Measurements from ENCODE around the gene CLDN15.
A peak's percentile ranks its signal among the peaks of the same experiment; 100 is the strongest.
"Not testable (repeated sequence)": the region's sequence is repeated elsewhere in the genome, so short reads cannot be mapped to it uniquely, and the experiment has no call there.

CLDN15 gene

GRCh38 chr7:101237206-101238067 lies at the start of gene CLDN15:
TSS of gene CLDN15 (minus strand) at chr7:101237802. CDS start at chr7:101237581, 221 bp downstream.
- DNase-seq: no peak

- DNase-seq: no peak
Measured at GRCh38 chr7:101287032-101287431, 49.4 kb upstream of the CLDN15 start.

GRCh38 chr7:101285880-101286279 lies 48.3 kb upstream of the CLDN15 start:
- not testable (repeated sequence) for DNase-seq

- no peak for DNase-seq
Measured at GRCh38 chr7:101285171-101285570, 47.6 kb upstream of the CLDN15 start.

GRCh38 chr7:101280912-101281311 lies 43.3 kb upstream of the CLDN15 start:
- not testable (repeated sequence) for DNase-seq

GRCh38 chr7:101278461-101279292 lies 41.1 kb upstream of the CLDN15 start:
- DNase-seq: no peak

GRCh38 chr7:101277155-101277554 lies 39.6 kb upstream of the CLDN15 start:
- no peak for DNase-seq

GRCh38 chr7:101273206-101273605 lies 35.6 kb upstream of the CLDN15 start:
- no peak for DNase-seq

- DNase-seq: no peak
Measured at GRCh38 chr7:101271021-101271420, 33.4 kb upstream of the CLDN15 start.

- no peak for DNase-seq
Measured at GRCh38 chr7:101269664-101270063, 32.1 kb upstream of the CLDN15 start.

GRCh38 chr7:101265622-101266516 lies 28.3 kb upstream of the CLDN15 start:
- no peak for DNase-seq

GRCh38 chr7:101264102-101264706 lies 26.6 kb upstream of the CLDN15 start:
- not testable (repeated sequence) for DNase-seq

- DNase-seq: no peak
Measured at GRCh38 chr7:101258243-101258731, 20.7 kb upstream of the CLDN15 start.

- DNase-seq: no peak
Measured at GRCh38 chr7:101255796-101256195, 18.2 kb upstream of the CLDN15 start.

GRCh38 chr7:101253199-101253598 lies 15.6 kb upstream of the CLDN15 start:
- DNase-seq: not testable (repeated sequence)

GRCh38 chr7:101251871-101252659 lies 14.5 kb upstream of the CLDN15 start:
- DNase-seq: peak; percentile 98 to 99

GRCh38 chr7:101250324-101250723 lies 12.7 kb upstream of the CLDN15 start:
- DNase-seq: no peak

GRCh38 chr7:101248276-101248675 lies 10.7 kb upstream of the CLDN15 start:
- DNase-seq: no peak

- DNase-seq: no peak
Measured at GRCh38 chr7:101245147-101245668, 7.6 kb upstream of the CLDN15 start.

GRCh38 chr7:101244375-101245146 lies 7.0 kb upstream of the CLDN15 start, which contains the start of gene FIS1:
TSS of gene FIS1 (minus strand) at chr7:101245081. CDS start at chr7:101245004, 77 bp downstream.
- peak; percentile 90 to 93 for DNase-seq
